Activated naive CD4-positive, alpha-beta T cell treated with anti-CD3 and anti-CD28 coated beads for 36 hours (primary cell): ENCODE results near the gene RTL5. TPM values are rescaled to one million over a fixed set of nuclear protein-coding genes. Genes with fewer than 3 reads are reported as not detected.

Experiments
- CTCF ChIA-PET: fragments of 350-600 bp; sonication (Branson Sonifier 250); formaldehyde crosslinking; loops from one replicate; lab custom pipeline; 2021; ENCODE audit warnings: antibody characterized with exemption; lab: Charles Lee
- DNase-seq: peaks from one replicate; pipeline ENCODE4 v3.0.0-alpha.2; 2020
- H3K27ac Mint-ChIP-seq: one replicate; pipeline ENCODE4 v1.8.0; 2021; ENCODE audit warnings: mild to moderate bottlenecking, mixed read lengths
- H3K27me3 Mint-ChIP-seq: one replicate; pipeline ENCODE4 v1.8.0; 2021; ENCODE audit warnings: low read depth, mixed read lengths
- H3K36me3 Mint-ChIP-seq: one replicate; pipeline ENCODE4 v1.8.0; 2021; ENCODE audit warnings: low read depth, mixed read lengths
- H3K4me1 Mint-ChIP-seq: one replicate; pipeline ENCODE4 v1.8.0; 2021; ENCODE audit warnings: low read depth, mixed read lengths
- H3K4me3 Mint-ChIP-seq: one replicate; pipeline ENCODE4 v1.8.0; 2021; ENCODE audit warnings: mild to moderate bottlenecking, moderate library complexity, mixed read lengths
- H3K9me3 Mint-ChIP-seq: one replicate; pipeline ENCODE4 v1.8.0; 2021; ENCODE audit warnings: mixed read lengths
- intact Hi-C: fragments of 100-400 bp; cut with micrococcal nuclease; formaldehyde crosslinking; loops from one replicate; pipeline ENCODE4 v1.15.1; 2023
- total RNA-seq, 2 experiments: library from RNA; stranded (reverse); gene quantifications; one replicate each; pipeline ENCODE4 v1.2.3, GENCODE V29; 2021

Gene RTL5
- total RNA-seq, 2 experiments from 2014 or later = 0.10 TPM

GRCh38 chrX:72142094-72142793 lies 10.5 kb upstream of the RTL5 start:
- Mint-ChIP-seq H3K4me1 (peaks cover 18% of the 10 kb centered on the region), H3K27ac (no peak overlapping the region), H3K9me3 (no peaks in the 10 kb centered on the region), H3K36me3 (no peaks in the 10 kb centered on the region), H3K4me3 (no peak overlapping the region), H3K27me3 (no peaks in the 10 kb centered on the region)
- no peak for DNase-seq
- CTCF ChIA-PET = no interaction called here
- intact Hi-C loops = no loop called here

- Mint-ChIP-seq H3K9me3 (no peaks in the 10 kb centered on the region), H3K4me1 (peaks cover 18% of the 10 kb centered on the region), H3K27me3 (no peaks in the 10 kb centered on the region), H3K36me3 (no peaks in the 10 kb centered on the region), H3K4me3 (no peak overlapping the region), H3K27ac (no peak overlapping the region)
- CTCF ChIA-PET = no interaction called here
- DNase-seq = no peak
- intact Hi-C loops = no loop called here
Measured at GRCh38 chrX:72141372-72142004, 9.8 kb upstream of the RTL5 start.

- Mint-ChIP-seq H3K27ac (no peak overlapping the region), H3K4me1 (peaks cover 18% of the 10 kb centered on the region), H3K4me3 (no peak overlapping the region), H3K9me3 (no peaks in the 10 kb centered on the region), H3K36me3 (no peaks in the 10 kb centered on the region), H3K27me3 (no peaks in the 10 kb centered on the region)
- DNase-seq = no peak
- intact Hi-C loops = no loop called here
- CTCF ChIA-PET = no interaction called here
Measured at GRCh38 chrX:72139538-72139937, 7.8 kb upstream of the RTL5 start.

GRCh38 chrX:72137846-72138495 lies 6.3 kb upstream of the RTL5 start:
- H3K4me3 Mint-ChIP-seq = no peak overlapping the region
- H3K27ac Mint-ChIP-seq = no peak overlapping the region
- peaks cover 10% of the 10 kb centered on the region for H3K4me1 Mint-ChIP-seq
- CTCF ChIA-PET = interaction anchor here (1.0 kb wide), 1 partner anchor 8 kb away, joined by 3 read pairs; no protein-coding TSS in a partner anchor
- no peaks in the 10 kb centered on the region for H3K36me3 Mint-ChIP-seq
- H3K27me3 Mint-ChIP-seq = peaks cover 5% of the 10 kb centered on the region
- H3K9me3 Mint-ChIP-seq = no peaks in the 10 kb centered on the region
- DNase-seq = no peak
- intact Hi-C loops = no loop called here

- peaks cover 2% of the 10 kb centered on the region for H3K4me1 Mint-ChIP-seq
- intact Hi-C loops = no loop called here
- CTCF ChIA-PET = no interaction called here
Measured at GRCh38 chrX:72133851-72134546, 2.3 kb upstream of the RTL5 start.

GRCh38 chrX:72132456-72132855 lies 741 bp upstream of the RTL5 start:
- Mint-ChIP-seq H3K36me3 (no peaks in the 10 kb centered on the region), H3K27me3 (peaks cover 33% of the 10 kb centered on the region), H3K27ac (no peak overlapping the region), H3K9me3 (no peaks in the 10 kb centered on the region), H3K4me3 (no peak overlapping the region), H3K4me1 (peaks cover 2% of the 10 kb centered on the region)
- no peak for DNase-seq
- intact Hi-C loops = no loop called here
- CTCF ChIA-PET = interaction anchor here (0.8 to 1.2 kb wide), 3 partner anchors 112 to 115 kb away, joined by 3 to 4 read pairs (median 4); no protein-coding TSS in a partner anchor

More at GRCh38 chrX:72133851-72134546, 2.3 kb upstream of the RTL5 start:
- Mint-ChIP-seq H3K27ac (no peak overlapping the region), H3K36me3 (no peaks in the 10 kb centered on the region), H3K4me3 (no peak overlapping the region), H3K9me3 (no peaks in the 10 kb centered on the region), H3K27me3 (peaks cover 31% of the 10 kb centered on the region)
- no peak for DNase-seq

- H3K4me1 Mint-ChIP-seq = peaks cover 2% of the 10 kb centered on the region
- H3K27ac Mint-ChIP-seq = no peak overlapping the region
- no peaks in the 10 kb centered on the region for H3K9me3 Mint-ChIP-seq
- H3K36me3 Mint-ChIP-seq = no peaks in the 10 kb centered on the region
- intact Hi-C loops = no loop called here
- no peak for DNase-seq
- CTCF ChIA-PET = no interaction called here
- no peak overlapping the region for H3K4me3 Mint-ChIP-seq
- peaks cover 33% of the 10 kb centered on the region for H3K27me3 Mint-ChIP-seq
Measured at GRCh38 chrX:72130762-72131250, 909 bp downstream of the RTL5 start.

GRCh38 chrX:72130156-72130761 lies 1.5 kb downstream of the RTL5 start:
- no peak for DNase-seq
- H3K36me3 Mint-ChIP-seq = no peaks in the 10 kb centered on the region
- no peak overlapping the region for H3K4me3 Mint-ChIP-seq
- H3K27ac Mint-ChIP-seq = no peak overlapping the region
- H3K27me3 Mint-ChIP-seq = peaks cover 33% of the 10 kb centered on the region
- CTCF ChIA-PET = interaction anchor here (0.9 kb wide), 1 partner anchor 8 kb away, joined by 3 read pairs; no protein-coding TSS in a partner anchor
- intact Hi-C loops = no loop called here
- no peaks in the 10 kb centered on the region for H3K9me3 Mint-ChIP-seq
- H3K4me1 Mint-ChIP-seq = peaks cover 2% of the 10 kb centered on the region

- Mint-ChIP-seq H3K4me3 (no peak overlapping the region), H3K9me3 (no peaks in the 10 kb centered on the region), H3K27ac (no peak overlapping the region), H3K4me1 (peaks cover 2% of the 10 kb centered on the region), H3K36me3 (no peaks in the 10 kb centered on the region), H3K27me3 (peaks cover 33% of the 10 kb centered on the region)
- DNase-seq = no peak
- CTCF ChIA-PET = interaction anchor here (0.9 kb wide), 1 partner anchor 8 kb away, joined by 3 read pairs; no protein-coding TSS in a partner anchor
- intact Hi-C loops = loop anchor here (5.0 kb wide), 2 partner anchors 53 to 272 kb away; partner anchors contain the start of gene PIN4
Measured at GRCh38 chrX:72129661-72130060, 2.1 kb downstream of the RTL5 start.

- H3K27ac Mint-ChIP-seq = no peak overlapping the region
- H3K4me3 Mint-ChIP-seq = no peak overlapping the region
- DNase-seq = no peak
- no peaks in the 10 kb centered on the region for H3K9me3 Mint-ChIP-seq
- CTCF ChIA-PET = interaction anchor here (1.0 to 1.4 kb wide), 2 partner anchors 17 to 56 kb away, joined by 3 read pairs; no protein-coding TSS in a partner anchor
- peaks cover 2% of the 10 kb centered on the region for H3K4me1 Mint-ChIP-seq
- H3K27me3 Mint-ChIP-seq = peaks cover 33% of the 10 kb centered on the region
- no peaks in the 10 kb centered on the region for H3K36me3 Mint-ChIP-seq
- intact Hi-C loops = loop anchor here (5.0 kb wide), 2 partner anchors 53 to 272 kb away; partner anchors contain the start of gene PIN4
Measured at GRCh38 chrX:72128881-72129280, 2.8 kb downstream of the RTL5 start.

GRCh38 chrX:72128183-72128834 lies 3.4 kb downstream of the RTL5 start:
- Mint-ChIP-seq H3K4me1 (peaks cover 2% of the 10 kb centered on the region), H3K9me3 (no peaks in the 10 kb centered on the region), H3K4me3 (no peak overlapping the region), H3K27me3 (peaks cover 30% of the 10 kb centered on the region), H3K36me3 (no peaks in the 10 kb centered on the region), H3K27ac (no peak overlapping the region)
- CTCF ChIA-PET = interaction anchor here (0.8 to 3.0 kb wide), 7 partner anchors 16 to 217 kb away, joined by 3 to 21 read pairs (median 5); partner anchors contain the start of gene NHSL2
- intact Hi-C loops = loop anchor here (5.0 kb wide), 2 partner anchors 54 to 271 kb away; partner anchors contain the start of gene PIN4
- DNase-seq = no peak
